ENCODE data around the gene TBC1D30. TPM values are rescaled to one million over a fixed set of nuclear protein-coding genes. Genes with fewer than 3 reads are reported as not detected.
"Not testable (repeated sequence)": the region's sequence is repeated elsewhere in the genome, so short reads cannot be mapped to it uniquely, and the experiment has no call there.

TBC1D30 gene, protein sequence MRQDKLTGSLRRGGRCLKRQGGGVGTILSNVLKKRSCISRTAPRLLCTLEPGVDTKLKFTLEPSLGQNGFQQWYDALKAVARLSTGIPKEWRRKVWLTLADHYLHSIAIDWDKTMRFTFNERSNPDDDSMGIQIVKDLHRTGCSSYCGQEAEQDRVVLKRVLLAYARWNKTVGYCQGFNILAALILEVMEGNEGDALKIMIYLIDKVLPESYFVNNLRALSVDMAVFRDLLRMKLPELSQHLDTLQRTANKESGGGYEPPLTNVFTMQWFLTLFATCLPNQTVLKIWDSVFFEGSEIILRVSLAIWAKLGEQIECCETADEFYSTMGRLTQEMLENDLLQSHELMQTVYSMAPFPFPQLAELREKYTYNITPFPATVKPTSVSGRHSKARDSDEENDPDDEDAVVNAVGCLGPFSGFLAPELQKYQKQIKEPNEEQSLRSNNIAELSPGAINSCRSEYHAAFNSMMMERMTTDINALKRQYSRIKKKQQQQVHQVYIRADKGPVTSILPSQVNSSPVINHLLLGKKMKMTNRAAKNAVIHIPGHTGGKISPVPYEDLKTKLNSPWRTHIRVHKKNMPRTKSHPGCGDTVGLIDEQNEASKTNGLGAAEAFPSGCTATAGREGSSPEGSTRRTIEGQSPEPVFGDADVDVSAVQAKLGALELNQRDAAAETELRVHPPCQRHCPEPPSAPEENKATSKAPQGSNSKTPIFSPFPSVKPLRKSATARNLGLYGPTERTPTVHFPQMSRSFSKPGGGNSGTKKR
- 1 to 10 TPM; 1.7 to 1.9 TPM for total RNA-seq
- polyA plus RNA-seq (2013, experiment 1 of 2), result 1.9 TPM
- polyA plus RNA-seq (2013, experiment 2 of 2), result 2.2 TPM
- long read RNA-seq, experiment 1, partial matches to known transcripts, result 1 of 3 reads
- long read RNA-seq, experiment 1, other reads (novel, unspliced or antisense), result 2 of 3 reads
- long read RNA-seq, experiment 2, partial matches to known transcripts, result 0 of 2 reads
- long read RNA-seq, experiment 2, other reads (novel, unspliced or antisense), result 2 of 2 reads
- long read RNA-seq, experiment 3, partial matches to known transcripts, result 0 of 4 reads
- long read RNA-seq, experiment 3, other reads (novel, unspliced or antisense), result 3 of 4 reads
- long read RNA-seq, experiment 4, result 0 reads

GRCh38 chr12:64824500-64825142, at the start of gene TBC1D30:
TBC1D30 (plus strand) TSS chr12:64824647; CDS start chr12:64824880, 233 bp downstream.
- Histone ChIP-seq H3K9me3 (ENCODE audit: control insufficient read depth, low read length) (peaks cover 5% of the 10 kb centered on the region), H3K4me3 (ENCODE audit: low read length) (peak within 1 kb of the TSS; percentile 77), H3K9ac (ENCODE audit: extremely low read depth, low read length, poor library complexity, severe bottlenecking) (no peak within 1 kb of the TSS), H3K27ac (ENCODE audit: low read depth, low read length) (no peak within 1 kb of the TSS), H3K27me3 (ENCODE audit: control insufficient read depth, insufficient read depth, low read length, poor library complexity, severe bottlenecking) (peaks cover 77% of the 10 kb centered on the region), H3K36me3 (ENCODE audit: control insufficient read depth, insufficient read depth, low read length) (no peaks in the 10 kb centered on the region), H3K4me1 (ENCODE audit: control insufficient read depth, insufficient read depth, low read length) (peaks cover 5% of the 10 kb centered on the region)
- peaks cover 2% of the 10 kb centered on the region for H3K36me3 Mint-ChIP-seq (ENCODE audit: low read depth)
- TF ChIP-seq, protein P1, sequence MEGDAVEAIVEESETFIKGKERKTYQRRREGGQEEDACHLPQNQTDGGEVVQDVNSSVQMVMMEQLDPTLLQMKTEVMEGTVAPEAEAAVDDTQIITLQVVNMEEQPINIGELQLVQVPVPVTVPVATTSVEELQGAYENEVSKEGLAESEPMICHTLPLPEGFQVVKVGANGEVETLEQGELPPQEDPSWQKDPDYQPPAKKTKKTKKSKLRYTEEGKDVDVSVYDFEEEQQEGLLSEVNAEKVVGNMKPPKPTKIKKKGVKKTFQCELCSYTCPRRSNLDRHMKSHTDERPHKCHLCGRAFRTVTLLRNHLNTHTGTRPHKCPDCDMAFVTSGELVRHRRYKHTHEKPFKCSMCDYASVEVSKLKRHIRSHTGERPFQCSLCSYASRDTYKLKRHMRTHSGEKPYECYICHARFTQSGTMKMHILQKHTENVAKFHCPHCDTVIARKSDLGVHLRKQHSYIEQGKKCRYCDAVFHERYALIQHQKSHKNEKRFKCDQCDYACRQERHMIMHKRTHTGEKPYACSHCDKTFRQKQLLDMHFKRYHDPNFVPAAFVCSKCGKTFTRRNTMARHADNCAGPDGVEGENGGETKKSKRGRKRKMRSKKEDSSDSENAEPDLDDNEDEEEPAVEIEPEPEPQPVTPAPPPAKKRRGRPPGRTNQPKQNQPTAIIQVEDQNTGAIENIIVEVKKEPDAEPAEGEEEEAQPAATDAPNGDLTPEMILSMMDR (conservative IDR thresholded peaks at IDR 0.05), result no peak
- WGBS, 2 experiments (ENCODE audit: insufficient coverage in 1 of 2, insufficient read length in 1 of 2), result 0 to 1% methylated on average over 28 to 69 of the region's 69 CpGs
- peak within 1 kb of the TSS; percentile 53 for H3K4me3 Mint-ChIP-seq
- DNase-seq, result peak; percentile 81
- peaks cover 80% of the 10 kb centered on the region for H3K27me3 Mint-ChIP-seq (ENCODE audit: insufficient read depth)
- H3K27ac Mint-ChIP-seq, result no peak within 1 kb of the TSS
- H3K4me1 Mint-ChIP-seq, result peaks cover 7% of the 10 kb centered on the region
- H3K9me3 Mint-ChIP-seq, result peaks cover 16% of the 10 kb centered on the region

DNA sequence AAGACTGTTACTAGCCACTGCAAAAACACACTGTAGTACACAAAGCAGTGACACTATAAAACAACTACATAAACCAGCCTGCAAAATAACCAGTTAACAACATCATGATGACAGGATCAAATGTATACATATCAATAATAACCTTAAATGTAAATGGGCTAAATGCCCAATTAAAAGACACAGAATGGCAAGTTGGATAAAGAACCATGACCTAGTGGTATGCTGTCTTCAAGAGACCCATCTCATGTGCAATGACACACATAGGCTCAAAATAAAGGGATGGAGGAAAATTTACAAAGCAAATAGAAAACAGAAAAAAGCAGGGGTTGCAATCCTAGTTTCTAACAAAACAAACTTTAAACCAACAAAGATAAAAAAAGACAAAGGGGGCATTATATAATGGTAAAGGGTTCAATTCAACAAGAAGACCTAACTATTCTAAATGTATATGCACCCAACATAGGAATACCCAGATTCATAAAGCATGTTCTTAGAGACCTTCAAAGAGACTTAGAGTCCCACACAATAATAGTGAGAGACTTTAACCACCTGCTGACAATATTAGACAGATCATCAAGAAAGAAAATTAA, 49.2 kb upstream of the TBC1D30 start:
- H3K27me3 ChIP-seq (ENCODE audit: control insufficient read depth, insufficient read depth, low read length, poor library complexity, severe bottlenecking), result peaks cover 53% of the 10 kb centered on the region
- not testable (repeated sequence) for H3K4me1 ChIP-seq (ENCODE audit: control insufficient read depth, insufficient read depth, low read length); H3K4me1 Mint-ChIP-seq; H3K4me3 ChIP-seq (ENCODE audit: low read length); H3K27ac ChIP-seq (ENCODE audit: low read depth, low read length); DNase-seq; H3K9ac ChIP-seq (ENCODE audit: extremely low read depth, low read length, poor library complexity, severe bottlenecking); H3K36me3 ChIP-seq (ENCODE audit: control insufficient read depth, insufficient read depth, low read length); H3K27ac Mint-ChIP-seq; H3K36me3 Mint-ChIP-seq (ENCODE audit: low read depth); H3K4me3 Mint-ChIP-seq
- H3K27me3 Mint-ChIP-seq (ENCODE audit: insufficient read depth), result peaks cover 68% of the 10 kb centered on the region
- peaks cover 10% of the 10 kb centered on the region for H3K9me3 ChIP-seq (ENCODE audit: control insufficient read depth, low read length)
- H3K9me3 Mint-ChIP-seq, result peaks cover 16% of the 10 kb centered on the region

- WGBS, 2 experiments (ENCODE audit: insufficient coverage in 1 of 2, insufficient read length in 1 of 2), result 94 to 98% methylated on average over 7 to 10 of the region's 10 CpGs
- TF ChIP-seq, protein P1 (conservative IDR thresholded peaks at IDR 0.05), result no peak
- H3K27ac Mint-ChIP-seq, result no peak overlapping the region
- H3K27me3 Mint-ChIP-seq (ENCODE audit: insufficient read depth), result peaks cover 85% of the 10 kb centered on the region
- no peak overlapping the region for H3K27ac ChIP-seq (ENCODE audit: low read depth, low read length)
- no peaks in the 10 kb centered on the region for H3K36me3 Mint-ChIP-seq (ENCODE audit: low read depth)
- H3K36me3 ChIP-seq (ENCODE audit: control insufficient read depth, insufficient read depth, low read length), result no peaks in the 10 kb centered on the region
- H3K4me1 ChIP-seq (ENCODE audit: control insufficient read depth, insufficient read depth, low read length), result no peaks in the 10 kb centered on the region
- H3K4me1 Mint-ChIP-seq, result peaks cover 17% of the 10 kb centered on the region
- no peak overlapping the region for H3K9ac ChIP-seq (ENCODE audit: extremely low read depth, low read length, poor library complexity, severe bottlenecking)
- no peak for DNase-seq
- H3K4me3 ChIP-seq (ENCODE audit: low read length), result no peak overlapping the region
- H3K9me3 Mint-ChIP-seq, result peaks cover 16% of the 10 kb centered on the region
- H3K9me3 ChIP-seq (ENCODE audit: control insufficient read depth, low read length), result peaks cover 10% of the 10 kb centered on the region
- peaks cover 95% of the 10 kb centered on the region for H3K27me3 ChIP-seq (ENCODE audit: control insufficient read depth, insufficient read depth, low read length, poor library complexity, severe bottlenecking)
- peak overlapping the region; percentile 47 for H3K4me3 Mint-ChIP-seq
Measured at GRCh38 chr12:64779354-64779974, 45.0 kb upstream of the TBC1D30 start.

All from endodermal cell (in vitro differentiated cells).